ENCODE results near the gene METTL9.
A peak's percentile ranks its signal among the peaks of the same experiment; 100 is the strongest.
"Not testable (repeated sequence)": the region's sequence is repeated elsewhere in the genome, so short reads cannot be mapped to it uniquely, and the experiment has no call there.

Gene METTL9

GRCh38 chr16:21599122-21600030 lies at the start of gene METTL9:
METTL9 (plus strand) TSS chr16:21599577; CDS start chr16:21599734, 157 bp downstream.
- DNase-seq, result peak; percentile 62

GRCh38 chr16:21549975-21550374 lies 49.4 kb upstream of the METTL9 start:
- DNase-seq, result not testable (repeated sequence)

- DNase-seq, result not testable (repeated sequence)
Measured at GRCh38 chr16:21550435-21550834, 48.9 kb upstream of the METTL9 start.

- DNase-seq, result not testable (repeated sequence)
Measured at GRCh38 chr16:21551076-21551475, 48.3 kb upstream of the METTL9 start.

GRCh38 chr16:21551600-21551999 lies 47.8 kb upstream of the METTL9 start:
- not testable (repeated sequence) for DNase-seq

GRCh38 chr16:21553481-21554296 lies 45.7 kb upstream of the METTL9 start:
- DNase-seq, result not testable (repeated sequence)

- DNase-seq, result peak; percentile 44
Measured at GRCh38 chr16:21554795-21555585, 44.4 kb upstream of the METTL9 start.

- not testable (repeated sequence) for DNase-seq
Measured at GRCh38 chr16:21555621-21556020, 43.8 kb upstream of the METTL9 start.

- not testable (repeated sequence) for DNase-seq
Measured at GRCh38 chr16:21556026-21556595, 43.3 kb upstream of the METTL9 start.

GRCh38 chr16:21556651-21557241 lies 42.6 kb upstream of the METTL9 start:
- peak; percentile 74 for DNase-seq

- DNase-seq, result no peak
Measured at GRCh38 chr16:21560462-21560861, 38.9 kb upstream of the METTL9 start.

GRCh38 chr16:21563676-21564075 lies 35.7 kb upstream of the METTL9 start:
- no peak for DNase-seq

GRCh38 chr16:21564367-21564766 lies 35.0 kb upstream of the METTL9 start:
- not testable (repeated sequence) for DNase-seq

- DNase-seq, result no peak
Measured at GRCh38 chr16:21565507-21565860, 33.9 kb upstream of the METTL9 start.

- DNase-seq, result no peak
Measured at GRCh38 chr16:21565861-21566669, 33.3 kb upstream of the METTL9 start.

GRCh38 chr16:21566891-21567414 lies 32.4 kb upstream of the METTL9 start:
- DNase-seq, result no peak

GRCh38 chr16:21567496-21567895 lies 31.9 kb upstream of the METTL9 start:
- not testable (repeated sequence) for DNase-seq

- DNase-seq, result no peak
Measured at GRCh38 chr16:21568502-21569189, 30.7 kb upstream of the METTL9 start.

- no peak for DNase-seq
Measured at GRCh38 chr16:21570676-21571017, 28.7 kb upstream of the METTL9 start.

GRCh38 chr16:21573506-21573905 lies 25.9 kb upstream of the METTL9 start:
- DNase-seq, result not testable (repeated sequence)
